HuH-7.5 (cell line): ENCODE measurements around the gene CD226.

ENCODE experiments used
- DNase-seq: peaks from one replicate; pipeline ENCODE4 v3.0.0; 2011; ENCODE audit warnings: low spot score

Gene CD226

DNA sequence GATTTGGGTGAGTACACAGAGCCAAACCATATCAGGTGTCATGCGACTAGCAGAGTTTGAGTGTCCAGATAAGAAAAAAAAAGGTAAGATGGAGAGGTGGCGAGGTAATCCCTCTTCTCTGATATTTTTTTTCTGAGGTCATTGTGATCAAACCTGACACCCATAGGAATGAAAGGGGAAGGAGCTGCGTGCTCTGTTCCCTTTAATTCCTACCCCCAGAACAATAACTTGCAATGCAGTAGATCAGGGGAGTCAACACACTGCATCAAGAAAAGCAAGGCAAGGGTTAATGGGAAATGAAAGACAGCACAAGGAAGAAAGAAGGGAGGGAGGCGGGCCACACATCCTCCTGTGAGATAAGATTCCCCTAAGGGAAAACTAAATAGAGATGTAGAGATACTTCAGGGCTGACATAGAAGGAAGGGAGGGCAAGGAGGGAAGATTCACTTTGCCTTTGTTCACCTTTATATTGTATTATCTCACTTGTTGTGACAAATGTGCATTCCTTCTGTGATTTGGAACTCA, 132.8 kb downstream of the CD226 start:
- DNase-seq = no peak

DNA sequence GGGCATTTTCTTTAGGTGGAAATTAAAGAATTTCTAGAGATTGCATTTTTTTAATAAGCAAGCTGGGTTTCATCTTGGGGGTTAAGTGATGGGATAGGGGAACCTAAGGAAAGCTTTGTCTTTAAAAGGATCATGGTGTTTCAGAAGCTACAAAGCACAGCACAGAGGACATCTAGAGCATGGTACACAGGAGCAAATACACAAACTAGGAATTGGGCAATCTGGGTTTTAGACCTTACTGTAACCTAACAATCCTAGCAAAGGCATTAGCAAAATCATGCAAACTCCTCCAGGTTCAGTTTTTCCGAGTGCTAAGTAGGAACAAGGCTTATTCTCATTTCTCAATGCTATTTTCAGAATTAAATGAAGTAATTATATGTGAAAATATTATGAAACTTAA, 134.1 kb downstream of the CD226 start:
- no peak for DNase-seq

GRCh38 chr18:69808399-69808798, 139.3 kb downstream of the CD226 start:
- DNase-seq = no peak

- no peak for DNase-seq
These were observed 142.7 kb downstream of the CD226 start for GRCh38 chr18:69804776-69805501.
